ENCODE data around the gene HUNK.
"Not testable (repeated sequence)": the region's sequence is repeated elsewhere in the genome, so short reads cannot be mapped to it uniquely, and the experiment has no call there.

The HUNK gene

GRCh38 chr21:31872452-31873274 lies at the start of gene HUNK:
Gene HUNK, plus strand, starts transcription at chr21:31873020. Its CDS starts 655 bp downstream, at chr21:31873675.
- peak; percentile 60 for DNase-seq

GRCh38 chr21:31829736-31830472 lies 42.9 kb upstream of the HUNK start:
- DNase-seq = no peak

- DNase-seq = no peak
These were observed 42.1 kb upstream of the HUNK start for GRCh38 chr21:31830701-31831100.

- no peak for DNase-seq
These were observed 35.8 kb upstream of the HUNK start for GRCh38 chr21:31837041-31837440.

GRCh38 chr21:31837618-31838390 lies 35.0 kb upstream of the HUNK start:
- no peak for DNase-seq

- DNase-seq = no peak
These were observed 34.0 kb upstream of the HUNK start for GRCh38 chr21:31838586-31839355.

- DNase-seq = no peak
These were observed 28.6 kb upstream of the HUNK start for GRCh38 chr21:31844206-31844605.

- no peak for DNase-seq
These were observed 27.6 kb upstream of the HUNK start for GRCh38 chr21:31845151-31845729.

GRCh38 chr21:31846690-31847089 lies 26.1 kb upstream of the HUNK start:
- no peak for DNase-seq

GRCh38 chr21:31847761-31848160 lies 25.1 kb upstream of the HUNK start:
- DNase-seq = no peak

- DNase-seq = no peak
These were observed 24.4 kb upstream of the HUNK start for GRCh38 chr21:31848326-31848985.

GRCh38 chr21:31850886-31851285 lies 21.9 kb upstream of the HUNK start:
- DNase-seq = no peak

- DNase-seq = peak; percentile 8
These were observed 17.6 kb upstream of the HUNK start for GRCh38 chr21:31855180-31855579.

GRCh38 chr21:31857096-31857495 lies 15.7 kb upstream of the HUNK start:
- no peak for DNase-seq

GRCh38 chr21:31857631-31858030 lies 15.2 kb upstream of the HUNK start:
- DNase-seq = not testable (repeated sequence)

GRCh38 chr21:31860851-31861250 lies 12.0 kb upstream of the HUNK start:
- no peak for DNase-seq

GRCh38 chr21:31862078-31862477 lies 10.7 kb upstream of the HUNK start:
- no peak for DNase-seq

- DNase-seq = no peak
These were observed 7.3 kb upstream of the HUNK start for GRCh38 chr21:31865429-31865970.

GRCh38 chr21:31866077-31866511 lies 6.7 kb upstream of the HUNK start:
- DNase-seq = peak; percentile 74

GRCh38 chr21:31869750-31870149 lies 3.1 kb upstream of the HUNK start:
- DNase-seq = no peak

GRCh38 chr21:31870472-31871193 lies 2.2 kb upstream of the HUNK start:
- DNase-seq = no peak
